Mammary epithelial cell (primary cell): ENCODE results near the gene CD2AP.

ENCODE experiments used
- CTCF ChIP-seq, 2 donors: IDR thresholded peaks in 1 of 2; conservative IDR thresholded peaks in 1 of 2; 2 replicates each; pipeline ENCODE4 v1.5.1; 2011 to 2012; ENCODE audit warnings: inconsistent platforms in 2 of 2, low read length in 2 of 2, mild to moderate bottlenecking in 2 of 2, control low read depth in 1 of 2, low read depth in 1 of 2; ENCODE audit not compliant: insufficient read depth in 1 of 2; ENCODE audit errors: extremely low read depth in 1 of 2
- EZH2 ChIP-seq: IDR thresholded peaks from 2 replicates; pipeline ENCODE4 v1.6.1; 2012; ENCODE audit warnings: low read length, inconsistent platforms, borderline replicate concordance

GRCh38 chr6:47669684-47670513, 192.3 kb downstream of the CD2AP start:
- TF ChIP-seq CTCF (conservative IDR thresholded peaks at IDR 0.05 in 1 of 2, IDR thresholded peaks at IDR 0.05 in 1 of 2; ENCODE audit: extremely low read depth in 1 of 2, insufficient read depth in 1 of 2, low read depth in 1 of 2, low read length in 2 of 2) (no peak), EZH2 (no peak)
